Measurements from ENCODE around the gene CLDN4. TPM values are rescaled to one million over a fixed set of nuclear protein-coding genes. Genes with fewer than 3 reads are reported as not detected.

CLDN4 gene
- total RNA-seq, 1 donor from 2014 or later = 29.5 TPM

- Histone ChIP-seq H3K27me3 (no peaks in the 10 kb centered on the region), H3K36me3 (no peaks in the 10 kb centered on the region), H3K4me1 (no peaks in the 10 kb centered on the region), H3K4me3 (no peak overlapping the region), H3K27ac (no peak overlapping the region), H3K9me3 (no peaks in the 10 kb centered on the region)
- TF ChIP-seq CTCF (IDR thresholded peaks at IDR 0.05) (no peak), POLR2AphosphoS5 (IDR thresholded peaks at IDR 0.05; ENCODE audit: insufficient read depth in 1 of 2, low read depth in 1 of 2) (no peak), POLR2A (IDR thresholded peaks at IDR 0.05) (no peak)
- intact Hi-C loops (cut with DNase I) = no loop called here
- DNase-seq (ENCODE audit: extremely low spot score in 2 of 2) = no peak
These were observed 31.3 kb upstream of the CLDN4 start for GRCh38 chr7:73799282-73800141.

GRCh38 chr7:73801577-73801976, 29.2 kb upstream of the CLDN4 start:
- intact Hi-C loops (cut with DNase I) = no loop called here
- H3K36me3 ChIP-seq = no peaks in the 10 kb centered on the region
- H3K9me3 ChIP-seq = no peaks in the 10 kb centered on the region
- no peak for TF ChIP-seq POLR2AphosphoS5 (IDR thresholded peaks at IDR 0.05; ENCODE audit: insufficient read depth in 1 of 2, low read depth in 1 of 2)
- TF ChIP-seq POLR2A (IDR thresholded peaks at IDR 0.05) = no peak
- TF ChIP-seq CTCF (IDR thresholded peaks at IDR 0.05) = no peak
- no peak for DNase-seq (ENCODE audit: extremely low spot score in 2 of 2)
- no peak overlapping the region for H3K4me3 ChIP-seq
- H3K4me1 ChIP-seq = no peaks in the 10 kb centered on the region
- H3K27me3 ChIP-seq = no peaks in the 10 kb centered on the region
- no peak overlapping the region for H3K27ac ChIP-seq

- Histone ChIP-seq H3K9me3 (no peaks in the 10 kb centered on the region), H3K4me3 (no peak overlapping the region), H3K27me3 (no peaks in the 10 kb centered on the region), H3K36me3 (no peaks in the 10 kb centered on the region), H3K4me1 (no peaks in the 10 kb centered on the region), H3K27ac (no peak overlapping the region)
- DNase-seq (ENCODE audit: extremely low spot score in 2 of 2) = no peak
- TF ChIP-seq POLR2A (IDR thresholded peaks at IDR 0.05) = no peak
- no peak for TF ChIP-seq CTCF (IDR thresholded peaks at IDR 0.05)
- no peak for TF ChIP-seq POLR2AphosphoS5 (IDR thresholded peaks at IDR 0.05; ENCODE audit: insufficient read depth in 1 of 2, low read depth in 1 of 2)
- intact Hi-C loops (cut with DNase I) = no loop called here
These were observed 28.3 kb upstream of the CLDN4 start for GRCh38 chr7:73802459-73802858.

GRCh38 chr7:73809467-73809951, 21.3 kb upstream of the CLDN4 start:
- H3K27ac ChIP-seq = no peak overlapping the region

GRCh38 chr7:73810998-73811360, 19.8 kb upstream of the CLDN4 start:
- no peak for DNase-seq (ENCODE audit: extremely low spot score in 2 of 2)
- intact Hi-C loops (cut with DNase I) = no loop called here
- H3K36me3 ChIP-seq = no peaks in the 10 kb centered on the region
- H3K4me3 ChIP-seq = no peak overlapping the region
- H3K9me3 ChIP-seq = no peaks in the 10 kb centered on the region
- TF ChIP-seq POLR2AphosphoS5 (IDR thresholded peaks at IDR 0.05; ENCODE audit: insufficient read depth in 1 of 2, low read depth in 1 of 2) = no peak
- no peak for TF ChIP-seq POLR2A (IDR thresholded peaks at IDR 0.05)
- TF ChIP-seq CTCF (IDR thresholded peaks at IDR 0.05) = no peak
- no peaks in the 10 kb centered on the region for H3K27me3 ChIP-seq
- H3K4me1 ChIP-seq = no peaks in the 10 kb centered on the region
- H3K27ac ChIP-seq = no peak overlapping the region

More at GRCh38 chr7:73809467-73809951, 21.3 kb upstream of the CLDN4 start:
- peak in 1 of 2 donors; percentile 90 for DNase-seq (ENCODE audit: extremely low spot score in 2 of 2)
- Histone ChIP-seq H3K36me3 (no peaks in the 10 kb centered on the region), H3K9me3 (no peaks in the 10 kb centered on the region), H3K4me3 (no peak overlapping the region), H3K27me3 (no peaks in the 10 kb centered on the region), H3K4me1 (no peaks in the 10 kb centered on the region)
- intact Hi-C loops (cut with DNase I) = no loop called here
- TF ChIP-seq POLR2A (IDR thresholded peaks at IDR 0.05) = no peak

Data from vagina (tissue), 2 donors.